RWPE1 (cell line): ENCODE data around the gene MYO1E.

Experiments used
- CTCF ChIA-PET: fragments of 350-600 bp; sonication (Branson Sonifier 250); formaldehyde crosslinking; extraction: SDS; loops from one replicate; lab custom pipeline; 2021; lab: Yijun Ruan, JAX
- POLR2A ChIA-PET: fragments of 400-600 bp; formaldehyde crosslinking; extraction: SDS; loops from one replicate; lab custom pipeline; 2020; ENCODE audit warnings: antibody characterized with exemption; ENCODE audit not compliant: low non-redundant PET; lab: Yijun Ruan, JAX
- DNase-seq: peaks from one replicate; pipeline ENCODE4 v3.0.0; 2012; ENCODE audit warnings: low spot score
- H3K27ac ChIP-seq: fragments of 450-650 bp; 2 replicates; pipeline ENCODE4 v1.5.1; 2017
- TF ChIP-seq, protein P1 (sequence below): fragments of 450-650 bp; conservative IDR thresholded peaks from 2 replicates; pipeline ENCODE4 v1.5.1; 2017; ENCODE audit warnings: low read depth, mild to moderate bottlenecking

MYO1E gene

DNA sequence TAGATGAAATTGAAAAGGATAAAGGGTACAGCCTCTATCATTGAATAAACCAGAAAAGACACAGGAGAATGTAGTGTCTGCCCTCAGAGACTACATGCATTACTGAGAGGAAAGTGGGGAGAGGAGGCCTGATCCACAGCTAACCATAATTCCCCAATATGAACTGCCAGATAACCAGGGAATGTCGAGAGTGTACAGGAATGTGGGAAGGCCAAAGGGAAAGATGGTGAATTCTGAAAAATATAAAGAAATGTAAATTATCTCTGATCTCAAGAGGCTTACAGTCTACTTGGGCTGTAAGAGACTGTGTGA is 22.3 kb downstream of the MYO1E start:
- no peak for DNase-seq
- ChIA-PET POLR2A (no interaction called here), CTCF (interaction anchor here (0.6 kb wide), 1 partner anchor 18 kb away, joined by 3 read pairs; no protein-coding TSS in a partner anchor)
- TF ChIP-seq, protein P1, sequence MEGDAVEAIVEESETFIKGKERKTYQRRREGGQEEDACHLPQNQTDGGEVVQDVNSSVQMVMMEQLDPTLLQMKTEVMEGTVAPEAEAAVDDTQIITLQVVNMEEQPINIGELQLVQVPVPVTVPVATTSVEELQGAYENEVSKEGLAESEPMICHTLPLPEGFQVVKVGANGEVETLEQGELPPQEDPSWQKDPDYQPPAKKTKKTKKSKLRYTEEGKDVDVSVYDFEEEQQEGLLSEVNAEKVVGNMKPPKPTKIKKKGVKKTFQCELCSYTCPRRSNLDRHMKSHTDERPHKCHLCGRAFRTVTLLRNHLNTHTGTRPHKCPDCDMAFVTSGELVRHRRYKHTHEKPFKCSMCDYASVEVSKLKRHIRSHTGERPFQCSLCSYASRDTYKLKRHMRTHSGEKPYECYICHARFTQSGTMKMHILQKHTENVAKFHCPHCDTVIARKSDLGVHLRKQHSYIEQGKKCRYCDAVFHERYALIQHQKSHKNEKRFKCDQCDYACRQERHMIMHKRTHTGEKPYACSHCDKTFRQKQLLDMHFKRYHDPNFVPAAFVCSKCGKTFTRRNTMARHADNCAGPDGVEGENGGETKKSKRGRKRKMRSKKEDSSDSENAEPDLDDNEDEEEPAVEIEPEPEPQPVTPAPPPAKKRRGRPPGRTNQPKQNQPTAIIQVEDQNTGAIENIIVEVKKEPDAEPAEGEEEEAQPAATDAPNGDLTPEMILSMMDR = no peak
- peak overlapping the region; percentile 84 for H3K27ac ChIP-seq

DNA sequence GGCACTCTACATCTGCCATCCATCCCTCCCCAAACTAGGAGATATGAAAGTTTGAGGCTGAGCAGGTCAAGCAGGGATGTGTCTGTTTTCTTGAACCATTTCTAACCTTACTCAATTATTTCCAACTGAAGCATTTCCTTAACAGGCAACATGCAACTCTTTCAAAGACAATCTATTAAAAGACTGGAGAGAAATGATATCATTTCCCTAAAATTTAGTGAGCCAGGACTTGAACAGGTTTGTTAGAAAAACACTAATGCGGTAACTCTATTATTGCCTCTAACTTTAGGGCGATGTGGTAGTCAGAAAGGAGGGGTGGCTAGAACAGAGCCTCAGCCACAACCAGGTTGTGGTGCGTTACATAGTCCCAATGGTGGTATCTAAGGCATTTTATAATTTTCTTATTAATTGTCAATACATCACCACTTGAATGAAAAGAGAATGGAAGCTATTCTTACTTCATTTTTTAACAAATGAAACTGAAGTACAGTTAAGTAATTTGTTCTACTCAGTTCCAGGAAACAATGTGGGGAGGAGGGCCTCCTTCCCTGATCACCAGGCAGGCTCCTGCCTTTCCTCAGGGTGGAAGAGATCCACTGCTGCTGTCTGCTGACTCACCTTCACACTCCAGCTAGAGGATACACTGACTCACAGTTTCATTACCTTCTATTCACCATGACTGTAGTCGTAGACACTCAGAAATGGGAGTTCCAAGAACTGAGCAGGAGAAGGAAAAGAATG is 22.8 kb downstream of the MYO1E start:
- TF ChIP-seq, protein P1 = no peak
- peak; percentile 96 for DNase-seq
- ChIA-PET POLR2A (no interaction called here), CTCF (interaction anchor here (0.5 to 0.6 kb wide), 2 partner anchors 18 to 179 kb away, joined by 3 read pairs; no protein-coding TSS in a partner anchor)
- peak overlapping the region; percentile 84; the same call in 1 of the 2 replicates for H3K27ac ChIP-seq

DNA sequence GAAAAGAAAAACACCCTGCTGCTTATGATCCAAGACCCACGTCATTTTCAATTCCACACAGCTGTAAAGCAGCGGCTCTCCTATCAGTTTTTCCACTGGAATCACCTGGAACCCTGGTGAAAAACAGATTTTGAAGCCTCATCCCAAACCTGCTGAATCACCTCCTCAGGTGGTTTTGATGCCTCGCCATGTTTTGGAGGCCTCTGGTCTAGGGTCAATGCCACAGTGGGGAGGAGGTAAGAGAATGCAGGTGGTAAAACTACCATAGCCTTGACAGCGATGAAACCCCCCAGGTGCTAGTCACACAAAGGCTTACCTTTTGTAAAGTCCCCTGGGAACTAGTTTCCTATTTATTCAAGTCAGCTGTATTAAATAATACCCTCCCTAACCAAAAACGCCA is 24.8 kb downstream of the MYO1E start:
- CTCF ChIA-PET = no interaction called here

DNA sequence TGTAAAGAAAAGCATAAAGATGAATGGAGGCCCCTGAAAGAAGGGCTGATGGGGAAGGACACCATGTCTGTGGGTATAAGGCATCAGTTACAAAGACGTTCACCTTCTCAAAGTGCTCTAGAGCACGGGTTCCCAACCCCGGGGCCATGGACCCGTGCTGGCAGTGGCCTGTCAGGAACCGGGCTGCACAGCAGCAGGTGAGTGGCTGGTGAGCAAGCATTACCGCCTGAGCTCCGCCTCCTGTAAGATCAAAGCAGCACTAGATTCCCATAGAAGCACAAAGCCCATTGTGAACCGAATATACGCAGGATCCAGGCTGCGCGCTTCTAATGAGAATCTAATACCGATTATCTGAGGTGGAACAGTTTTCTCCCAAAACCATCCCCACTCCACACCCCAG is 25.7 kb downstream of the MYO1E start:
- CTCF ChIA-PET = no interaction called here
- POLR2A ChIA-PET = interaction anchor here (0.6 kb wide), 1 partner anchor 12 kb away, joined by 3 read pairs; no protein-coding TSS in a partner anchor
- DNase-seq = no peak
- H3K27ac ChIP-seq = no peak overlapping the region
- TF ChIP-seq, protein P1 = no peak

More for the DNA sequence above, 24.8 kb downstream of the MYO1E start:
- no peak for DNase-seq
- no peak overlapping the region for H3K27ac ChIP-seq
- POLR2A ChIA-PET = no interaction called here
- TF ChIP-seq, protein P1 = no peak

DNA sequence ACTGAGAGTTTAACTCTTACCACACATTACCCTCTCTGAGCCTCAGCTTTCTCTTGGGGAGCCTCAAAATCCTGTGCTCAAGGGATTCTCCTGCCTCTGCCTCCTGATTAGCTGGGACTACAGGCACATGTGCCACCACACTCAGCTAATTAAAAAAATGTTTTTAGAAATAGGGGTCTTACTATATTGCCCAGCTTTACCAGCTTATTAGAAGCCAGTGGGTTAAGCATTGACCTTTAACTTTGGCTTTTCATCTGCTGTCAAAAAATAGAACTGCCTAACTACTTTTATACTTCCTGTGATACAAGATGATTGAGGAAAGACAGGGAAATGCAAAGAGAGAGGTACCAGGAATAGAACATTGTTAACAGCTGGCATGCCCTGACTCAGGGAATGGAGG is 27.3 kb downstream of the MYO1E start:
- POLR2A ChIA-PET = no interaction called here
- TF ChIP-seq, protein P1 = no peak
- H3K27ac ChIP-seq = no peak overlapping the region
- CTCF ChIA-PET = interaction anchor here (0.6 to 0.9 kb wide), 2 partner anchors 11 to 19 kb away, joined by 3 to 4 read pairs; no protein-coding TSS in a partner anchor
- DNase-seq = no peak

DNA sequence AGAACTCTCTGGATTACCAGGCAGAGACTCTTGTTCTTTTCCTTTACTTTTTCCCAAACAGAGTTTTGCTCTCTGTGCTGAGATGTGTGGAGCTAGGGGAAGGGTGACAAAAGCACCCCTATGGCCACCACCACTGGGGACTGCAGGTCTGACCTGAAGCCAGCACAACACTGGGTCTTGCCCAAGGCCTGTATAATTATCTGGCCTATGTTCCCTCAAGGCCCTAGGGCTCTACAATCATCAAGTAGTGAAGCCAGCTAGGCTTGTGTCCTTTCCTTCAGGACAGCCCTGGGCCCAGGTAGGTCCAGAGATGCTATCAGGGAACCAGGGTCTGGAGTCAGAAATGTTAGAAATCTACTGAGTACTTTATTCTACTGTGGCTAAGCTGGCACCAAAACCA is 28.4 kb downstream of the MYO1E start:
- POLR2A ChIA-PET = no interaction called here
- H3K27ac ChIP-seq = no peak overlapping the region
- TF ChIP-seq, protein P1 = no peak
- CTCF ChIA-PET = interaction anchor here (0.6 to 0.9 kb wide), 2 partner anchors 20 to 60 kb away, joined by 3 to 4 read pairs; no protein-coding TSS in a partner anchor
- DNase-seq = no peak
